ENCODE data around the gene MEIS3.

Gene MEIS3

DNA sequence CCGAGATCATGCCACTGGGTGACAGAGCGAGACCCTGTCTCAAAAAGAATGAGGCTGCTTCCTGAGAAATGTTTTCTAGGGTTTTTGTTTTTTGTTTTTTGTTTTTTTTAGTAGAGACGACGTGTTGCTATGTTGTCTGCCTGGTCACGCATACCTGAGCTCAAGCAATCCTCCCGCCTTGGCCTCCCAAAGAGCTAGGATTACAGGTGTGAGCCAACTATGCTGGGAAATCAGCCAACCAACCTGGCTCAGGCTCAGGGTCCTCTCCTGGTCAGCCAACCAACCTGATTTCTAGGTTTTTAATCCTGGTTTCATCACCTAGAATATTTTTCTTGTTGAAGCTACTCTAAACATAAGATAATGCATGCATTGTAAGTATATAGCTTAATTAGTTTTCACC, 62.4 kb downstream of the MEIS3 start:
- DNase-seq, result no peak

DNA sequence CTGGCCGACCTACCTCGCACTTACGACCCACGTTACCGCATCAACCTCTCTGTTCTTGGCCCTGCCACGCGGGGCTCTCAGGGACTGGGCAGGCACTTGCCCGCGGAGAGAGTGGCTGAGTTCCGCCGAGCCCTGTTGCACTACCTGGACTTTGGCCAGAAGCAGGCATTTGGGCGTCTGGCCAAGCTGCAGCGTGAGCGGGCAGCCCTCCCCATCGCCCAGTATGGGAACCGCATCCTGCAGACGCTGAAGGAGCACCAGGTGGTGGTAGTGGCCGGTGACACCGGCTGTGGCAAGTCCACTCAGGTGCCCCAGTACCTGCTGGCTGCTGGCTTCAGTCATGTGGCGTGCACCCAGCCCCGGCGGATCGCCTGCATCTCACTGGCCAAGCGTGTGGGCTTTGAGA, 66.0 kb downstream of the MEIS3 start:
- no peak for DNase-seq

All from GF-D8 (cell line).